ENCODE data around the gene TEPSIN.

TEPSIN gene

GRCh38 chr17:81184555-81184954 is 54.3 kb downstream of the TEPSIN start:
- no peak for TF ChIP-seq CTCF (IDR thresholded peaks at IDR 0.05; ENCODE audit: low read depth, low read length, missing control alignments)
- DNase-seq (ENCODE audit: extremely low read depth, low read depth), result no peak
- no peak overlapping the region for H3K4me3 ChIP-seq (replicated peaks; ENCODE audit: low read depth, low read length)

- H3K4me3 ChIP-seq (replicated peaks; ENCODE audit: low read depth, low read length), result no peak overlapping the region
- TF ChIP-seq CTCF (IDR thresholded peaks at IDR 0.05; ENCODE audit: low read depth, low read length, missing control alignments), result no peak
- DNase-seq (ENCODE audit: extremely low read depth, low read depth), result no peak
These were observed 55.0 kb downstream of the TEPSIN start for GRCh38 chr17:81183807-81184206.

GRCh38 chr17:81183316-81183715 is 55.5 kb downstream of the TEPSIN start:
- DNase-seq (ENCODE audit: extremely low read depth, low read depth), result no peak
- no peak overlapping the region for H3K4me3 ChIP-seq (replicated peaks; ENCODE audit: low read depth, low read length)
- no peak for TF ChIP-seq CTCF (IDR thresholded peaks at IDR 0.05; ENCODE audit: low read depth, low read length, missing control alignments)

GRCh38 chr17:81182596-81182995 is 56.3 kb downstream of the TEPSIN start:
- DNase-seq (ENCODE audit: extremely low read depth, low read depth), result no peak
- no peak for TF ChIP-seq CTCF (IDR thresholded peaks at IDR 0.05; ENCODE audit: low read depth, low read length, missing control alignments)
- H3K4me3 ChIP-seq (replicated peaks; ENCODE audit: low read depth, low read length), result no peak overlapping the region

- no peak for DNase-seq (ENCODE audit: extremely low read depth, low read depth)
- TF ChIP-seq CTCF (IDR thresholded peaks at IDR 0.05; ENCODE audit: low read depth, low read length, missing control alignments), result no peak
These were observed 57.1 kb downstream of the TEPSIN start for GRCh38 chr17:81181811-81182185.

GRCh38 chr17:81180836-81181810 is 57.7 kb downstream of the TEPSIN start:
- TF ChIP-seq CTCF (IDR thresholded peaks at IDR 0.05; ENCODE audit: low read depth, low read length, missing control alignments), result no peak
- DNase-seq (ENCODE audit: extremely low read depth, low read depth), result no peak

More at GRCh38 chr17:81181811-81182185, 57.1 kb downstream of the TEPSIN start:
- H3K4me3 ChIP-seq (replicated peaks; ENCODE audit: low read depth, low read length), result no peak overlapping the region

More at GRCh38 chr17:81180836-81181810, 57.7 kb downstream of the TEPSIN start:
- no peak overlapping the region for H3K4me3 ChIP-seq (replicated peaks; ENCODE audit: low read depth, low read length)
